Heart right ventricle (tissue), 16 donors: ENCODE results near the gene KCTD2. TPM values are rescaled to one million over a fixed set of nuclear protein-coding genes. Genes with fewer than 3 reads are reported as not detected.

Source experiments
- ATAC-seq, 8 donors: fragments of 200-7000 bp; cut with Tn5 transposase; one replicate each; pipeline ENCODE4 v1.9.1; 2020; ENCODE audit warnings: mild to moderate bottlenecking in 8 of 8, moderate library complexity in 8 of 8, moderate number of reproducible peaks in 1 of 8
- DNase-seq, 2 donors: peaks; one replicate each; pipeline ENCODE4 v3.0.0-alpha.2; 2020
- H3K27ac ChIP-seq, 10 donors: fragments of 200-600 bp; sonication (generic) in 2 of 10; one replicate each; pipeline versions ENCODE4 v1.5.0 to v1.8.0; 2020 to 2022; ENCODE audit warnings: mild to moderate bottlenecking in 3 of 10
- H3K27me3 ChIP-seq, 7 donors: fragments of 200-600 bp; one replicate each; pipeline ENCODE4 v1.8.0; 2021 to 2022; ENCODE audit warnings: mild to moderate bottlenecking in 2 of 7
- H3K36me3 ChIP-seq, 9 donors: fragments of 200-600 bp; sonication (generic) in 1 of 9; one replicate each; pipeline versions ENCODE4 v1.5.0 to v1.8.0; 2020 to 2022; ENCODE audit warnings: mild to moderate bottlenecking in 2 of 9
- H3K4me1 ChIP-seq, 9 donors: fragments of 200-600 bp; sonication (generic) in 1 of 9; one replicate each; pipeline versions ENCODE4 v1.5.0 to v1.8.0; 2020 to 2022; ENCODE audit warnings: mild to moderate bottlenecking in 4 of 9
- H3K4me3 ChIP-seq, 10 donors: fragments of 200-600 bp; sonication (generic) in 2 of 10; one replicate each; pipeline versions ENCODE4 v1.5.0 to v1.8.0; 2020 to 2022; ENCODE audit warnings: mild to moderate bottlenecking in 7 of 10, moderate library complexity in 2 of 10
- H3K9me3 ChIP-seq, 11 donors: fragments of 200-600 bp in 10 of 11; sonication (generic) in 2 of 11; one replicate each; pipeline versions ENCODE4 v1.5.0 to v1.8.0; 2013 to 2022; ENCODE audit warnings: mild to moderate bottlenecking in 2 of 11, control low read depth in 1 of 11, moderate library complexity in 1 of 11
- CTCF ChIP-seq, 9 donors: fragments of 200-600 bp; sonication (generic) in 2 of 9; IDR thresholded peaks; one replicate each; pipeline versions ENCODE4 v1.5.0 to v1.8.0; 2021 to 2022; ENCODE audit warnings: antibody characterized with exemption in 9 of 9, mild to moderate bottlenecking in 5 of 9, moderate library complexity in 1 of 9
- WGBS, 2 donors: extraction: QIAGEN DNeasy Blood & Tissue Kit; methylation state at CpG; one replicate each; pipeline ENCODE4 v1.1.7; 2013; ENCODE audit warnings: inconsistent platforms in 1 of 2; 5-methylcytosine and 5-hydroxymethylcytosine counted together
- intact Hi-C, 10 donors: fragments of 100-400 bp; cut with DNase I; formaldehyde crosslinking; loops; one replicate each; pipeline versions ENCODE4 v1.11.1 to v1.14.2; 2022
- polyA plus RNA-seq, 2 donors: library from polyadenylated mRNA; stranded (reverse); fragments of 200-250 nt; gene quantifications; one replicate each; pipeline ENCODE4 v1.2.3, GENCODE V29; 2013
- total RNA-seq, 10 donors: library from RNA; stranded (reverse); fragmentation: NEBNext Ultra II Directional in 3 of 10; extraction: Animal tissue kit (Norgen Biotek cat#: 25700) in 3 of 10; gene quantifications; one replicate each; pipeline versions ENCODE4 v1.2.1 to v1.2.4, GENCODE V29; 2021 to 2023
- donor health status: Arrhythmogenic right ventricular cardiomyopathy.
- donor health status: ischemic (EF 13 %, LVEDD 7.1; RV severe dilation, severe dysfunction).
- donor health status: healthy with polysubstance abuse.
- donor health status: DM: no; HTN: yes; CAD: no.
- donor health status: DM: no; HTN: no; CAD: no.
- donor health status: ischemic (EF 25% LVEDD 6.9; RV normal size, moderate dysfunction).
- donor health status: ischemic (EF 25% LVEDD 5.7; RV mildly dilated, moderate dysfunction).
- donor health status: healthy.
- donor health status: DM: yes; HTN: yes; CAD: no.
- donor health status: Ischemic cardiomyopathy.
- donor health status: ischemic (EF 35%, LVEDD 5.7; RV mildly dilated, moderate dysfunction).
- donor health status: nonischemic (EF 11% LVEDD 7.7; RV severe dilation, severe dysfunction).
- donor health status: DM: yes; HTN: yes; CAD: no.
- donor health status: PGD.
- donor health status: ischemic (EF 29% LVEDD 5.4; RV normal size, mild dysfunction).
- donor health status: nonischemic (EF 23%, LVEDD 6.1; RV moderate dilation, normal function).

Gene KCTD2
- total and polyA plus RNA-seq, 12 donors, result 11.8 to 41.1 (median 29.3) TPM

- WGBS, 2 donors, result 80 to 81% methylated on average over 13 of the region's 13 CpGs
- ATAC-seq (no peak), DNase-seq (no peak)
- Histone ChIP-seq H3K9me3 (no peaks in the 10 kb centered on the region), H3K27me3 (no peaks in the 10 kb centered on the region), H3K4me1 (peaks cover 7 to 44% (median 30%) of the 10 kb centered on the region in 9 donors), H3K27ac (no peak overlapping the region), H3K36me3 (no peaks in the 10 kb centered on the region), H3K4me3 (no peak overlapping the region)
- intact Hi-C loops, result no loop called here
- TF ChIP-seq CTCF (IDR thresholded peaks at IDR 0.05), result no peak
Measured at GRCh38 chr17:75081611-75082540, 34.9 kb downstream of the KCTD2 start.

- ATAC-seq, result no peak
- no peak overlapping the region for H3K27ac ChIP-seq
- WGBS, 2 donors, result 83 to 89% methylated on average over 6 of the region's 6 CpGs
- peaks cover 9 to 45% (median 29%) of the 10 kb centered on the region in 9 donors for H3K4me1 ChIP-seq
- H3K27me3 ChIP-seq, result no peaks in the 10 kb centered on the region
- H3K4me3 ChIP-seq, result no peak overlapping the region
- no peak for TF ChIP-seq CTCF (IDR thresholded peaks at IDR 0.05)
- H3K36me3 ChIP-seq, result no peaks in the 10 kb centered on the region
- intact Hi-C loops, result no loop called here
- no peaks in the 10 kb centered on the region for H3K9me3 ChIP-seq
- no peak for DNase-seq
Measured at GRCh38 chr17:75082683-75083082, 35.7 kb downstream of the KCTD2 start.

- TF ChIP-seq CTCF (IDR thresholded peaks at IDR 0.05), result no peak
- Histone ChIP-seq H3K4me1 (peaks cover 8 to 44% (median 29%) of the 10 kb centered on the region in 9 donors), H3K4me3 (no peak overlapping the region), H3K9me3 (no peaks in the 10 kb centered on the region), H3K36me3 (no peaks in the 10 kb centered on the region), H3K27ac (no peak overlapping the region), H3K27me3 (no peaks in the 10 kb centered on the region)
- intact Hi-C loops, result no loop called here
- ATAC-seq (no peak), DNase-seq (no peak)
- 55 to 57% methylated on average over 14 of the region's 14 CpGs for WGBS, 2 donors
Measured at GRCh38 chr17:75084039-75084660, 37.1 kb downstream of the KCTD2 start.

- H3K4me1 ChIP-seq, result peaks cover 13 to 57% (median 35%) of the 10 kb centered on the region in 9 donors
- 84 to 86% methylated on average over 15 of the region's 15 CpGs for WGBS, 2 donors
- H3K9me3 ChIP-seq, result no peaks in the 10 kb centered on the region
- no peak for DNase-seq
- peak overlapping the region in 2 of 10 donors; percentile 73 to 77 for H3K4me3 ChIP-seq
- intact Hi-C loops, result no loop called here
- H3K27ac ChIP-seq, result peak overlapping the region in 7 of 10 donors; percentile 68 to 95 (median 92)
- no peak for TF ChIP-seq CTCF (IDR thresholded peaks at IDR 0.05)
- no peaks in the 10 kb centered on the region for H3K36me3 ChIP-seq
- H3K27me3 ChIP-seq, result no peaks in the 10 kb centered on the region
- ATAC-seq, result no peak
Measured at GRCh38 chr17:75086496-75087181, 39.6 kb downstream of the KCTD2 start.
